HS-27A (cell line): ENCODE results near the gene LRRC7.

Experiments used
- DNase-seq: peaks from one replicate; pipeline ENCODE4 v3.0.0-alpha.2; 2012; ENCODE audit warnings: low read depth, missing footprints

Gene LRRC7

DNA sequence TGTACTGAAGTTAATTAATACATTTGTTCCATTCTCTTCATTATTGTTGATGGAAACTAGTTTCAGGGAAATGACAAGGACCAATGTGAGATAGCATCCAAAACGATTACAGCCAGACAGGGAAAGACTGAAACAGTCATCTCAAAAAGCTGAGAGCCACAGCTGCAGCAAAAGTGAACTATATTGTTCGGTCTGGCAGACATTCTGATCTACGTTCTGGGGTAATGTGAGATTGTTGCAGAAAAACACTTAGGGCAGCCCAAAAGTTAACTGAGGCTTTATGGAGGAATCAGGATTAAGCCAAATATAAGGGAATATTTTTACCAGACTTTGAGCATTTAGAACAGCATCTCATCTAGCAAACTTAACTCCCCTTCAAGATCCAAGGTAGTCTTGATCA is 524.8 kb downstream of the LRRC7 start:
- DNase-seq = no peak

DNA sequence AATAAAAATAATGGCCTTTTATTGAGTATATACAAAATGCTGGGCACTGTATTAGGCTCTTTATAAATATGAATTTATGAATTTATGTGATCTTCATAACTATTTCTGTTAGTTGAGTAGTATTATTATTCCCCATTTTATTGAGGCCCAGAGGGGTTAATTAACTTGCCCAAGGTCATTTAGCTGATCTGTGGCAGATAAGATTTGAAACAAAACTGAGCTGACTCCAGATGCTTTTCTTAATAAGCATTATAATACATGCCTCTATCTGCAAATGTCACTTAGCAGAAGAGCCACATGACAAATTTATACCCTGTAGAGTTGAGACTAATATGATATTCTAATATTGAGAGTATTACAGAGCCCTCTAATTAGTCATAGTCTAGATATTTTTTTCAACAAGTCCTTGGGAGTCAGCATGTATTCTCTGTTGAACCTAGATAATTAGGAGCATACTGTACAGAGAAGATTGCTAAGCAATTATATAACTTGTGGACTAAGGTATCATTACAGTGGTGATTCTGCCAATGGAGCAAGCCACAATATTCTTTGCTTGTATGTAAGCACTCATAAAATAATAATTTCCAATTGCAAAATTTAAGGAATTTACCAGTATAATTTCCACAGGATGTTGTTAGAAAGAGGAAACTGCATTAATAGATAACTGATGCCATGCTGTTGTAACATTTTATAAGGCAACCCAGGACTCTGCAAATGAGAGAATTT is 525.7 kb downstream of the LRRC7 start:
- DNase-seq = no peak

DNA sequence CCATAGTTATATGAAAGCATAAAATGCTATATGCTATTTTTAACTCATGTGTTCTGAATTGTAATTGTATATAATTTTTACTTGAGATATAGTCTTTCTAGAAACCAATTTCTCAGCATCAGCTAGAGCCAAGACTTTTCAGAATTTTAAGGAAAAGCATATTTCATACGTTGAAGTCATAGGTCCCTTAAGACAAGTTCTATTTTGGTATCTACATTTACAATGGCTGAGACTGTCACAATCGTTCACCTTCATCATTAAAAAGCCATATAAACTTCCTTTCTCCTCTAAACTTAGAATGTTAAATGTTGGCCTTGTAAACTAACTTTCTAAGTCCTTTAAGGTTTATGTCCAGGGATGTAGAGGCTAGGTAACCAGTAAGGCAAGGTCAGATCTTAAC is 533.5 kb downstream of the LRRC7 start:
- DNase-seq = no peak

DNA sequence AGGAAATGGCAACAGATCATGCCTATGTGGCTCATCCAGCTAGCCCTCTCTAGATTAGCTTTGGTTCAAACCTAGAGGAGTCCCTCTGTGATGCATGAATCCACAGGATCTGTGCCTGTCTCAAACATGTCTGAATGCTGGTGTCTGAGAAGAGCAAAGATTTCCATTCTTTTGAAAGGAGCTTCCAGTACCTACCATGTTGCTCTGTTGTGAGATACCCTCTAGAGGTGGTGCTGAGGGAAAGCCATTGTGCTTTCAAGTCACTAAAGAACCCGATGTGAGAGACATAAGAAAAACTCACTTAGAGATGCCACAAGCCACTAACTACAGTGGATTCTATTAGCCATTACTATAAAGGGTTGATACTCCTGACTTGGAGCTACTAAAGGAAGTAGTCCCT is 534.1 kb downstream of the LRRC7 start:
- no peak for DNase-seq

DNA sequence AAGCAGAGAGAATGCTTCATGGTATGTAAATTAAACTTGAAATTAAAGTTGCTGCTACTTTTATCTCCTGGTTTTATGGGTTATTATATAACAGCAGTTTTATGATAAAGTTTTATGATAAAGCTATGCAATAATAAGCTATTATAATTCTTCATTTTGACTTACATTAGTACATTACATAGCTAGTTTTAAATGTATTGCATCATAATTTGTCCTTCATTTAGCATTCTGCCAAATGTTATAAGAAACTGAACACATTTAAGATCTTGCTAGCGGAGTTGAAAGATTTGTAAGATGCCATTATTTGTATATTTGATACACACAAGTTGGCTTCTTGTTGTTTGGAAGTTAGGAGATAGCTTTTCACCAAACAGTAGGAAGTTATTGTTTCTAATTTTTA is 536.0 kb downstream of the LRRC7 start:
- DNase-seq = no peak

DNA sequence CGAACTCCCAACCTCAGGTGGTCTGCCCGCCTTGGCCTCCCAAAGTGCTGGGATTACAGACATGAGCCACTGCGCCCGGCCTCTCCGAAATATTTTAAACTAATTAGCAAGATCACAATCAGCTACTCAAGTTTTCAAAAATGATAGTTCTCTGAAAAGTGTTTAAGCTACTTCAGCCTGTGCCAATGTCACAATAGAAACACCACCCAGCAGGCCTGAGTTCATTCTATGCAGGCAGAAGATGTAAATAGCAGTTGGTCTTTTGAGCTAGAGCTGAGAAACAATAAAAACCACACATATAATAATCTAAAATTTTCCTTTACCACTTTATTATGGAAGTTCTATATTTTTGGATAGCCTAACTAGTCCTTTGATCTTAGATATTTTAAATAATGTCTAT is 541.5 kb downstream of the LRRC7 start:
- DNase-seq = no peak

DNA sequence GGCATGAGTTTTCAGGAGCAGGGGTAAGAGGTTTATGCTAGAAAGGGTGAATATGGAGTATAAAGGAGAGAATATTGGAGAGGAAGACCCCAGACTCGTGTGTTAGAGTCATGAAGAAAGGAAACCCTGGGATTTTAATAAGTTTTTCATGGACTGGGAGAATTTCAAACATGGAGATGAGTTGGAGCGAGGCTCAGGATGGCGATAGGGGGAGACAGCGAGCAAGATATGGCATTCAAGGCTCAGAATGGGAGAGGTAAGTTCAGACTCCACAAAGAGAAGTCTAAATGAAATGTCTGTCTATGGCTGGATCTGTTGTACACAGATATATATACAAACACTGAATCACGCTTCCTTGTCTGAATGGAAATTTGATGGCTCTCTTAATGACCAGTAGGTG is 545.1 kb downstream of the LRRC7 start:
- no peak for DNase-seq

DNA sequence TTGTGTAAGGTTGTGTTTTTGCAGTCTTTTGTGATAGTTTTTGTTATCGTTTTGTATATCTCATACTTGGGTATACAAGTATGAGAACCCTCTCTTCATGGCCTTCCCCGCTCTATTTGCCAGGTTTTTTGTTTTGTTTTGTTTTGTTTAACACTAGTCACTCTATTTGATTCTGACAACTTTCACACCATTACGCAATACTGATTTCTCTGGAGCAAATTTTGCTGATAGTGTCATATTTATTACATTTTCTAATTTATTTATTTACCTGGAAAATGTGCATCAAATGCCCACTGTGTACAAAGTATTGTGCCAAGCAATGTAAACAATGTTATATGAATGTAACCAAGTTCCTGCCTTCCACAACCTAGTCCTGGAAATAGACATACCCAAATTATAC is 547.6 kb downstream of the LRRC7 start:
- no peak for DNase-seq

DNA sequence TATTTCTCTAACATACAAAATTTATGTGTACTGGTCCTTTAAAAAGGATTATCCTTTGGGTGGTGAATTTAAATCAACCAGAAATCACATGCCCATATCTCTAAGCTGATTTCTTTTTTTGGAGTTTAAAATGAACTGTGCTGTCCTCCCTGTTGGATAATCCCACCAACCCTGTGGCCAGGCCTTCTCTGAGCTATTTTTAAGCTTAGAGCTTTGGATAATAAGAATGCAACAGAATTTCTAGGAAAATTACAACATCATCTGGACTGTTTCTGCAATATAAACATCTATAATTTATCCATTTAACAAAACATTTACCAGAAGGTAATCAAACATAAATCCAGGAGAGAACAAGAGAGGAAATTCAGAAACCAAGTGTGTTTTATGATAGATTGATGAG is 549.3 kb downstream of the LRRC7 start:
- DNase-seq = no peak

DNA sequence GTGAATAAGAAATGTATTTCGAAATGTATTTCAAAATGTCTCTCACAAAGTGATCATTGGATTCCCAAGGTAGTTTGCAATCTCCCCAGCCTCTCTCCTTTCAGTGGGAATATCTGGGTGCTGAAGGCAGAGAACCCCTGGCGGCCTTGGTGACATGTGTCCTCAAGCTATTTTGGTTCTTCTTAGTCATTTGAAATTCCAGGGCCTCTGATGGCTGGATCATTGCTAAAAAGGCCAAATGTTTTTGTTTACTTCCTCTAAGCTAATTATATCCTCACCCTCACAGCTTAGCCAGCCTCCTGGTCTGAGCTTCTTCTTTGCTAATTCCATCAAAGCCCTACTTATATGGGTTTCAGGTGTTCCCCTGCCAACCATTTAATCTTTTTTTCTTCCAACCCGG is 566.4 kb downstream of the LRRC7 start:
- DNase-seq = no peak

DNA sequence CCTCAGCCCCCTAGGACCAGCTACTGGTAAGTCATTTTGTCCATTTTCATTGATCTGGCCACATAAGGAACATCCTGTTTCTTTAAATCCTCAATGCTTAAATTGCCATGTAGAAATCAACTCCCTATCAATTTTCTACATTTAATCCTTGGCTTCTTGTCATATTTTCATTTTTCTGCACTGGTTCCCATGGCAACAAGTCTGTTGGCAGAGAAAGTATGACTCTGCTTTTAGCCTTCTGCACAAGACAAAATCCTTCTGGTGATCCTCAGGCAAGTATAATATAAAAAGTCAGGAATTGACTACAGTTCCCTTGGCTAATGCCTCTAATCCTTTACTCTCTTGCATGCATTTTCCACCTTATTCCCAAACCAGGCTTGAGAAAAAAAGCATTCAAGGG is 572.6 kb downstream of the LRRC7 start:
- DNase-seq = no peak

DNA sequence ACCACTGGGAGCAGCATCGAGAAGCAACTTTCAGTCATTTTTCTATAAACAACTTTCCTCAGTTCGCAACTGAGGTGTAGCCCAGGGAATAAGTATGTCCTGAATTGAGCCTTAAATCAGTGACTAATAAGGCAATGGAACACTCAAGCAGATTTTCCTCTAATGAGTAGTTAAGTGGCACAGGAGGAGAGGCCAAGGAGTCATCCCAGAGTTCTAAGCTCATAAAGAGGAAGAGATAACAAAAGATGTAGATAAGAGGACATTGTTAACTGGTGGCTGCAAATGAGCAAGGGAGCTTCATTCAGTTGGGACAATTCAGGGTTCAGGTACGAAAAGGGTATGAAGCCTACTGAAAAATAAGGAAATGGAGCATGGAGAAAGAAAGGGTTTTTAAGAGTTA is 573.2 kb downstream of the LRRC7 start:
- DNase-seq = no peak

DNA sequence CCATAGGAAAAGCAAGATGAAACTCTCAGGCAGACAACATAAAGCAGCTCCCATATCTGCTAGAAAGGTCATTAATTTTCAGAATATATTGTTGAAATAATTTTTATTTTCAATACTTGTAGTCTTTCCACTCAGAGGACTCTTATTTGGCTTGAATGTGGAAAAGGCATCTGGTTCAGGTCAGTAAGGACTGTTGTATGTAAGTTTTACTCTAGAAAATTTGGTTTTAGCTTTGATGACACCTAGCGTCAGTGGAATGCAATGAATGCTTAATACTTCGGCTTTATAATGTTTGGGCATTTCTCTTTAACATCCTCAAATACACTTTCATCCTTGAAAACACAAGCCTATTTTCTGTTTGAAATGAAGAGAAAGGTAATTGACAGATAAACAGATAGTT is 574.4 kb downstream of the LRRC7 start:
- no peak for DNase-seq

DNA sequence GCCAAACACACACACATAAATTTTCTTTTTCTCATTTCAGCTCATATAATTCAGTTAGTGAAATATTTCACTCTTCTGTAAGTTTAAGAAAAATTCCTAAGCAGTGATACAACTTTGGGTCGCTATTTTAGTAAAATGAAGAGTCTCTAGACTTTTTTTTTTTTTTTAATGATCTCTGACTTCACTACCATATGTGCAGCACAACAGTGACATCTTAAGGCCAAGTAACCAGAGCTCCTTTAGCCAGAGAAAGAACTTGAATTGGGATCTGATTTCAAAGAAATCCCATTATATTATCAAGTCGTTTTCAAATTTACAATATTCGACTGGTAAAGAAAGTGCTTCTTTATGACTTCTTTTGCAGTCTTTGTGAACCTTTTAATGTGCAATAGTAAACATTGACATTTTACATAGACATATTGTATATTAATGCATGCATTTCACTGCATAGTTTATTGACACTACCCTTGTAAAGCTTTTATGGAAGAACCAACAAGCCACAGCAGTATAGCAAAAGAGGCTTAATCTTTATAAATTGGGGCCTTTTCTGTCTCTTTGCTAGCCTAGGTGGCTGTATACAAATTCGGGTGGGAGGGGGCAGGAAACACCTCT is 575.4 kb downstream of the LRRC7 start:
- DNase-seq = no peak

DNA sequence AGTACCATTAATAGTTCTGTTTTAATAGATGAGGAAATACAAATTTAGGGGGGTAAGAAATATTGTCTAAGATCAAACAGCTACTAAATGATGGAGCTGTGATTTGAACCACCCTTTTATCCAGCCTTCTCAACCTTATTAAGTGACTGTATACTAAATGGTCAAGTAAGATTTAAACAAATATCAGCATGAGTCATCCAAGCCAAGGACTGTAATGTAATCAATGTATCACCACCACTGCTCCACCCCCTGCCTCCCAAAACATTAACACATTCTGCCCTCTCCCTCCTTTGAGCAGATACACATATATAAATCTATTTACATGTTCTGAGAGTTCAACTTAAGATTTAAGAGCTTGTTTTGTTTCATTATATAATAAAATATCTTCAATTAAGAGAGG is 578.8 kb downstream of the LRRC7 start:
- DNase-seq = no peak

DNA sequence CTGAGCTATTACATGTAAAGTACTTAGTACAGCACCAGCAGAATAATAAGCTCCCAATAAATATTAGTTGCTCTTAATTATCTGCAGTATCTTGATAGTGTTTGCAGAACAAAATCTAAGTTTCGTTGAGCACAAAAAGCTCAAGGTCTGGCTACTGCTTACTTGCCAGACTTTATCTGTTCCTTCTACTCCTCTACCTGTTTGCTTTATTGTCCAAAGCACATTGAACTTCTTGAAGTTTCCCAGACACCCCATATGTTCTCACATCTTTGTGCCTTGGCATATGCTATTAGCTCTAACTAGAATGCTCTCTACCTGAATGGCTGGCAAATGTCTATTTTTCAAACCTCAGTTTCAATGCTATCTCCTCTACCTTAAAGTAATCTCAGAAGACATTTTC is 582.7 kb downstream of the LRRC7 start:
- no peak for DNase-seq

DNA sequence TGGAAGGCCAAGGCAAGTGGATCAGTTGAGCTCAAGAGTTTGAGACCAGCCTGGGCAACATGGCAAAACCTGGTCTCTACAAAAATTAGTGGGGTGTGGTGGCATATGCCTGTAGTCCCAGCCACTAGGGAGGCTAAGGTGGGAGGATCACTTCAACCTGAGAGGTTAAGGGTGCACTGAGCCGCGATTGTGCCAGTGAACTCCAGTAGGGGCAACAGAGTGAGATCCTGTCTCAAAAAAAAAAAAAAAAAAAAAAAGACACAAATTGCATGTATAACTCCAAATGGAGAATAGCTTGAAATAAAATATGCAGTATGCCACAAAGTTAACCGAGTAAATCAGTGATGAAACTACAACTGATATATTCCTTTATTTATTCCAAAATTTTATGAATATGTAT is 586.0 kb downstream of the LRRC7 start:
- DNase-seq = no peak

DNA sequence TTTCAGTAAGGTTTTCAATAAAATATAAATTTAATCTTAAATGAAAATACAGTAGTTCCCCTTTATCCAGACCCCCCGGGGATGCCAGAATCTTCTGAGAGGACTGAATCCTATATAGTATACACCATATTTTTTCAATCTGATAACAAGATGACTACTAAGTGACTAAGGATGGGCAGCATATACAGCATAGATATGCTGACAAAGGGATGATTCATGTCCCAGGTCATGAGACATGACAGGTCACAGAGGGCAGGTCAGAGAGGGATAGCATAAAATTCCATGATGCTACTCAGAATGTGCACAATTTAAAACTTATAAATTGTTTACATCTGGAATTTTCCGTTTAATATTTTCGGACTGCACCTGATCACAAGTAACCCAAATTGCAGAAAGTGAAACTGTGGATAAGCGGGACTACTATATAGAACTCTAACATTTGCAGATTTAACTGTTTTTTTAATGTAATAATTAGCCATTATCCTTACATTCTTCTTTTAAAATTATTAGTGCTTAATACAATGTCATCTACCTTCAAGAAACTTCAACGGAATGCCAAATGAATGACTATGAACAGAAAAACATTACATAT is 588.9 kb downstream of the LRRC7 start:
- no peak for DNase-seq

DNA sequence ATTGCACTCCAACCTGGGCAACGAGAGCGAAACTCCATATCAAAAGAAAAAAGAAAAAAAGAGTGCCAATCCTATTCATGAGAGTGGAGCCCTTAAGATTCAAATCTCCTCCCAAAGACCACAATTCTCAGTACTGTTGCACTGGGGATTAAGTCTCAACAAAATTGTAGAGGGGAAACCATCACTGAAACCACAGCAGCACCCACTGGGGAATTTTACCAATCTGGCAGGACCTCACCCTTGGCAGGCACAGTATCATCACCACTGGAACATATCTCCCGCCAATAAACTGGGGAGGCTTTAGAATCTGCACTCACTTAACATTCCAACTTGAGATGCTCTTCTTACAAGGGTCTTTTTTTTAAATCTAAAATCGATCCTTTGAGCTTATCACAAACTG is 596.6 kb downstream of the LRRC7 start:
- no peak for DNase-seq

DNA sequence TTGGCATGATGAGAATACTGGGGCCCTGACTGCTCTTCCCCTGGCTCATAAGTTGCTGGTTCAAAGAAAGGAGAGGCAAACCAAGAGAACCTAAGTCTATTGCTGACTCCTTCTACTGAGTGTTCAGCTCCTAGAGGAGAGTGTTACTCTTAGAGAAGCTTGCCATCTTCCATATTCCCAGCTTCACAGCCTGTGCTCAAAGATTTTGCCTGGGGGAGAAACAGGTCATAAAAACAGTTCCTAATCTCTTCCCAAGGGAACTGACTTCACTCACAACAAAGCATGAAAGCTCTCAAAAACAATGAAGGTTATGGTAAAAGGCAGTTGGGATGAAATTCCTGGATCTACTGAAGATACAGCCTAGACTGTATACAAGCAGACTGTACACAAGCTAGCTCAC is 600.6 kb downstream of the LRRC7 start:
- no peak for DNase-seq

DNA sequence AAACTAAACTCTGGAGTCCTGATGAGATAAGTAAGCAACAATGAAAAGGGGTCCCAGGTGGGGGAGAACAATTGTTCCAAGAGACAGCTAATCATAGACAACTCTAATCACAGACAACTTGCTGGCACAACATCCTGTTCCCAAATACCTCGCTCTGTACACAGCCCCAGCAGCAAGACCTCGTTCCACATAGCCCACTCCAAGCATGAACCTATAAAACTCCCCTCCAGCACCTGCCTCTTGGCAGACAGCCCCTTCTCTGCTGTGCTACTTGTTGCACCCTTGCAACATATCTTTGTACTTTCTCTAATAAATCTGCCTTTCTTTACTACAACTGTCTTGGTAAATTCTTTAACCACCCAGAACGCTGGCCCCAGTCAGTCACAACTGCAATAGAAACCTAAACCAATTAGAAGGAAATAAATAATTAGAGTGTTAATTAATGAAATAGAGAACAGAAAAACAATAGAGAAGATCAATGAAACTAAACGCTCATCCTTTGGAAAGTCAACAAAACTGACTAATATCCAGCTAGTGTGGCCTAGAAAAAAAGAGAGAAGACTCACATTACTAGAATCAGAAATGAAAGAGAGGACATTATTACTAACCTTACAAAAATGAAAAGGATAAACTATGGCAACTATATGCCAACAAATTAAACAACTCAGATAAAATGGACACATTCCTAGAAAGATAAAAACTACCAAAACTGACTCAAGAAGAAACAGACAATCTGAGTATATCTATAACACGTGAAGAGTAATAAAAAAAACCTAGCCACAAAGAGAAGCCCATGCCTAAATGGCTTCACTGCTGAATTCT is 601.5 kb downstream of the LRRC7 start:
- DNase-seq = no peak

DNA sequence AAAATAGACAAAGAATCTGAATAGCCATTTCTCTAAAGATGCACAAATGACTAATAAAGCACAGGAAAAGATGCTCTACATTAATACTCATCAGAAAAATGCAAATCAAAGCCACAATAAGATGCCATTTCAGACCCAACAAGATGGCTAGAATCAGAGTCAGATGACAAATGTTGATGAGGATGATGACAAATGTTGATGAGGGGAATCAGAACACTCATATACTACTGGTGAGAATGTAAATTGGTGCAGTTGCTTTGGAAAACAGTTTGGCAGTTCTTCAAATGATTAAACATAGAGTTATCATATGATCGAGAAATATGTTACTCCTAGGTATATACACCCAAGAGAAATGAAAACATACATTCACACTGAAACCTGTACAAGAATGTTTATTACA is 603.8 kb downstream of the LRRC7 start:
- DNase-seq = no peak
